ENCODE data around the gene SPINK8. TPM values are rescaled to one million over a fixed set of nuclear protein-coding genes. Genes with fewer than 3 reads are reported as not detected.

SPINK8 gene
- not detected in 2 replicates for total RNA-seq

DNA sequence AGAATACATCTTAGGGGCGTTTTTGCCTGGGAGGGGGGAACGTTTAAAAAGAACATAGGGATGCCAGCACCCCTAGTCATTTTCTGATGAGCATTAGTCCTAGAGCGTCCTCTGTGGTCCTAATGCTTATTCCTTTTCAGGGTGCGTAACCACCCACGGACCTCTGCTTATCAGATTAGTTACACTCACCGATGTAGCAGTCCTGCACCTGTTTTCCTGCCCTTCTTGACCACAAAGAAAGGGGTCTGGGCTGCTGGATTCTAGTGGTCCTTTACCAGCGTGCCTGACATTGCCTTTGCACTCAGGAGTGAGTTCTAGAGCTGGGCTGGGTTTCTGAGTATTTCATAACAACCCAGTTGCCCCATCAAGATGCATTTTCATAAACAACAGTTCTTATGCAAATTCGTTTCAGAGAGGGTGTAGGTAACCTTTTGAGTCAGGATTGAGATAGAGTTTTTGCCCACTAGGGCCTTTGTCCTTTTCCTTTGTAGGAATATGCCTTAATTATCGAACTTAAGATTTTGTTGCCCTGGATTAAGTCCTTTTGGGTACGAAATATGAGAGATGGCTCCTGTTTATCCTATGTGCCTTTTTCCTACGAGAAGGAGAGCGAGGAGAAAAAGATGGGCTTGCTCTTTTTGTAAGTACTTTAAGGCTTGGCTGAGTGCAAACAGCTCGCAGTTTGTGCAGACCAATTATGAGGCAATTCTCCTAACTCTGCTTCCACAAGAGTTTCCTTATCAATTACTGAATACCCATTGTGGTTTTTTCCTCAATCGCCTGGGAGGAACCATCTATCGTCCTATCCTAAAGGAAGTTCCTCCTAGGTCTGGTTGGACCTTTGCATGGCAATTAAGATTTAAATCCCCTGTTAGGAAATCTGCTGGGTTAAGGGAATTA, at the start of gene SPINK8:
SPINK8 (minus strand) TSS at position 316 of the 900 bp plus-strand sequence. CDS start 5,320 bp downstream, outside the sequence.

DNA sequence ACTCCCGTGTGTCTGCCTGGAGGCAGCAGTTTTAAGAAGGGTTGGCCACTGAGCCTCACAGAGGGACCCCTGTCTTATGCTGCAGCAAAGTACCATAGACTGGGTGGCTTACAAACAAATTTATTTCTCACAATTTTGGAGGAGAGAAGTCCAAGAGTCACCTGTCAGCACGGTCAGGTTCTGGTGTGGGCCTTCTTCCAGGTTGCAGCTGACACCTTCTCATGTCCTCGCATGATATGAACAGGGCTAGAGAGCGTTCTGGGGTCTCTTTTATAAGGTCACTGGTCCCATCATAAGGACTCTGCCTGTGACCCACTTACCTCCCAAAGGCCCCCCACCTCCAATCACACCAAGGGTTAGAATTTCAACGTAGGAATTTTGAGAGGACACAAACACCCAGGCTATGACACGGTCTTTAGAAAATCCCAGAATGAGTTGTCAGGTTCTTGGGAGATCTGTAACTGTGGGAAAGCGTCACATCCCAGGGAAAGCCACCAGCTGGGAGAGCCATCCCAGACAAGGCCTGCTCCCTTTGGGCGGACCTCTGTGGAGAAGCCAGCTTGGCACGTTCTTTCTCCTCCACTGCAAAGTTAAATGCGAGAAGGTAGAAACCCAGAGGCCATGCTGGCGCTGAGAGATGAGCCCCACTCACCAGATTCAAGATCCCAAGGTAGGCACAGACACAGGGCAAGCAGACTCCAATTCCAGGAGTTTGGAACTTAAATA, 38.4 kb upstream of the SPINK8 start, which contains the start of gene FBXW12:
FBXW12 (plus strand) TSS at position 569 of the 726 bp plus-strand sequence. CDS start 549 bp downstream, outside the sequence.

DNA sequence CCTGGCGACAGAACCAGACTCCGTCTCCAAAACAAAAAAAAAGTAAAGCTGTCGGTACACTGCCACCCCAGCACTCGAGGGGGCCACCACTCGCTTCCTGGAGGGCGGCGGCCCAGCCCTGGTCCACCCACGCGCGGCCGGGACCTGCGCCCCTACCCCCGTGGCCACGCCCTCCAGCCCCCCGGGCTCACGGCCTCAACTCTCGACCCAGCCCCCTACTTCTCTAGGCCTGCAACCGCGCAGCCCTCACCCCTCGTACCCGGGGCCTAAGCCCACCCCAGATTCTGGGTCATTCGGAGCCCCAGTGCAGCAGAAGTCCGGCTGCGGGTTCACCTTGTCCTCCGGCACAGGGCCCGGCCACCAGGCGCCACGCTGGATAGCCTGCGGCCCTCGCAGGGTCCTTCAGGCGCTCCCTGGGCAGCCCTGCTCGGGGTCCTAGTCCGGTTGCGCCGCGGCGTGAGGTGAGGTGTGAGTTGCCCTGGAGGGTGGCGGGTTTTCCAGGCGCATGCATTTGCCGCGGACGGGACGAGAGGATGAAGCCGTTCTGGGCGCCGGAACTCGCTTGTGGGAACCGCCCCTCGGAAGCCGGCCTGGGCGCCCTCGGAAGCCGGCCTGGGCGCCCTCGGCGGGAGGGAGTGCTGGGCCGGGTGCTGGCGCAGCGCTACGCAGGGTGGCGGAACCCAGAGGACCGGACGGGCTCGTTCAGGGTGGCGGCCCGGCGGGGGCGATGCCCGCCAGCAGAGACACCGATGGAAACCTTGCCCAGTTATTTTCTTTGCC, 32.3 kb downstream of the SPINK8 start, which contains the start of gene NME6:
NME6 (minus strand) TSS at position 348 of the 780 bp plus-strand sequence.

Other genes starting within 250 kb of the SPINK8 start
- gene CDC25A, start 145.2 kb downstream of the SPINK8 start, total RNA-seq, result 4.3 and 5.0 TPM in 2 replicates
- gene CAMP, start 110.2 kb downstream of the SPINK8 start, total RNA-seq, result not detected in 2 replicates
- 1.8 and 3.0 TPM in 2 replicates for gene ZNF589, start 92.6 kb downstream of the SPINK8 start, total RNA-seq
- gene NME6, start 32.3 kb downstream of the SPINK8 start, total RNA-seq, result 20.8 and 21.1 TPM in 2 replicates
- gene FBXW12, start 38.6 kb upstream of the SPINK8 start, total RNA-seq, result not detected in 2 replicates
- 12.7 and 17.4 TPM in 2 replicates for gene PLXNB1, start 96.4 kb upstream of the SPINK8 start, total RNA-seq
- gene CCDC51, start 106.5 kb upstream of the SPINK8 start, total RNA-seq, result 8.5 and 10.5 TPM in 2 replicates
- 193 and 258 TPM in 2 replicates for gene TMA7, start 106.6 kb upstream of the SPINK8 start, total RNA-seq
- 3.9 and 5.3 TPM in 2 replicates for gene ATRIP, start 113.1 kb upstream of the SPINK8 start, total RNA-seq
- 54.3 and 62.4 TPM in 2 replicates for gene SHISA5, start 170.5 kb upstream of the SPINK8 start, total RNA-seq
- 0.43 and 0.76 TPM in 2 replicates for gene PFKFB4, start 223.1 kb upstream of the SPINK8 start, total RNA-seq
- 0.09 and 0.11 TPM in 2 replicates for gene UCN2, start 230.1 kb upstream of the SPINK8 start, total RNA-seq